Mesendoderm (in vitro differentiated cells): ENCODE data around the gene ZNF598.

ENCODE experiments used
- DNase-seq: peaks from one replicate; pipeline ENCODE4 v3.0.0; 2013
- H2AK5ac ChIP-seq: 2 replicates; pipeline ENCODE4 v1.6.1; 2013; ENCODE audit warnings: low read length, inconsistent platforms
- H2BK120ac ChIP-seq: 2 replicates; pipeline ENCODE4 v1.6.1; 2013; ENCODE audit warnings: low read depth, mild to moderate bottlenecking, low read length, moderate library complexity, mixed read lengths
- H2BK15ac ChIP-seq: replicated peaks from 2 replicates; pipeline ENCODE4 v1.6.1; 2013; ENCODE audit warnings: low read depth, mild to moderate bottlenecking, moderate library complexity
- H2BK5ac ChIP-seq: 2 replicates; pipeline ENCODE4 v1.6.1; 2013; ENCODE audit warnings: low read length, inconsistent platforms
- H3K18ac ChIP-seq: 2 replicates; pipeline ENCODE4 v1.6.1; 2013; ENCODE audit warnings: mild to moderate bottlenecking, low read length, mixed read lengths
- H3K23ac ChIP-seq: one replicate; pipeline ENCODE4 v1.6.1; 2013; ENCODE audit warnings: low read length
- H3K27ac ChIP-seq: 2 replicates; pipeline ENCODE4 v1.5.1; 2013; ENCODE audit warnings: low read depth, mild to moderate bottlenecking, inconsistent platforms, low read length, moderate library complexity
- H3K27me3 ChIP-seq: 2 replicates; pipeline ENCODE4 v1.6.1; 2013; ENCODE audit warnings: low read length, control low read depth, mild to moderate bottlenecking, inconsistent platforms; ENCODE audit not compliant: insufficient read depth, poor library complexity
- H3K36me3 ChIP-seq: 2 replicates; pipeline ENCODE4 v1.6.1; 2013; ENCODE audit warnings: low read length, inconsistent platforms; ENCODE audit not compliant: control insufficient read depth, insufficient read depth
- H3K4ac ChIP-seq: one replicate; pipeline ENCODE4 v1.6.1; 2013; ENCODE audit warnings: low read depth, mild to moderate bottlenecking, low read length, moderate library complexity
- H3K4me1 ChIP-seq: 2 replicates; pipeline ENCODE4 v1.6.1; 2013; ENCODE audit warnings: low read depth, low read length, inconsistent platforms; ENCODE audit not compliant: control insufficient read depth
- H3K4me2 ChIP-seq: 2 replicates; pipeline ENCODE4 v1.6.1; 2013; ENCODE audit warnings: low read length
- H3K4me3 ChIP-seq: 2 replicates; pipeline ENCODE4 v1.5.1; 2013; ENCODE audit warnings: mild to moderate bottlenecking, low read length
- H3K56ac ChIP-seq: one replicate; pipeline ENCODE4 v1.6.1; 2013; ENCODE audit warnings: low read length
- H3K79me1 ChIP-seq: 2 replicates; pipeline ENCODE4 v1.6.1; 2013; ENCODE audit warnings: low read length, inconsistent platforms
- H3K79me2 ChIP-seq: 2 replicates; pipeline ENCODE4 v1.6.1; 2013; ENCODE audit warnings: mild to moderate bottlenecking, low read length; ENCODE audit not compliant: control insufficient read depth, insufficient read depth
- H3K9ac ChIP-seq: 2 replicates; pipeline ENCODE4 v1.6.1; 2013; ENCODE audit warnings: low read length, inconsistent platforms
- H4K5ac ChIP-seq: one replicate; pipeline ENCODE4 v1.6.1; 2013; ENCODE audit warnings: low read length
- H4K8ac ChIP-seq: one replicate; pipeline ENCODE4 v1.6.1; 2013; ENCODE audit warnings: low read depth, mild to moderate bottlenecking, control low read depth, low read length, moderate library complexity
- WGBS: extraction: QIAGEN DNeasy Blood & Tissue Kit; methylation state at CpG from one replicate; pipeline ENCODE4 v1.1.7; 2013; ENCODE audit warnings: low lambda C conversion rate, missing lambda C conversion rate; ENCODE audit not compliant: insufficient coverage; ENCODE audit errors: extremely low coverage; 5-methylcytosine and 5-hydroxymethylcytosine counted together

Gene ZNF598

DNA sequence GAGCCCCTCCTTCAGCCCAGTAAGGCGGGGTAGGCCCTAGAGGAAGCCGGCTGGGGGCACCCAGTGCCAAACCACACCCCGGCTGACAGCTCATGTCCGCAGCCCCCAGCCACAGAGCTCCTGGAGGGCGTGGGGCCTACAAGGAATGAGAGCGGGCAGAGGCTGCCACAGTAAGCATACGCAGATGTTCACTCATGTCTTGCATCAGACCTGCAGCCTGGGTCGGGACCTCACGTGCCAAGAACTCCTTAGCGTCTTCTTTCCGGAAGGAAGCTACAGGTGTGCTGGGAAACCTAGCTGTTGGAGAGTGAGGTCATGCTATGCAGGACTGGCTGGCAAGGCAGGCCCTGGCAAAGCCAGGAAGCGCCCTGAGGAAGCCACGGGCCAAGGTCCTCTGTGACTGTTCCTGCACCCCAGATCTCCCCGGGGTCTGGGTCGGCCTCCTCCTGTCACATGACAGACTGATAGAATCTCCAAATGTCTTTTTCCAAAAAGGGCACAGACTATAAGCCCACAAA lies 1.6 kb downstream of the ZNF598 start:
- H3K79me2 ChIP-seq, result peaks cover 43% of the 10 kb centered on the region
- peaks cover 34% of the 10 kb centered on the region for H3K79me1 ChIP-seq
- H3K36me3 ChIP-seq, result no peaks in the 10 kb centered on the region
- no peak overlapping the region for H2BK15ac ChIP-seq
- no peak overlapping the region for H3K18ac ChIP-seq
- H2AK5ac ChIP-seq, result no peak overlapping the region
- WGBS, result no CpG with 5 or more reads among the region's 15 CpGs
- peak overlapping the region; percentile 83 for H3K9ac ChIP-seq
- peak overlapping the region; percentile 45 for H3K4me2 ChIP-seq
- no peak overlapping the region for H3K4ac ChIP-seq
- H3K4me3 ChIP-seq, result no peak overlapping the region
- H3K27me3 ChIP-seq, result no peaks in the 10 kb centered on the region
- H4K8ac ChIP-seq, result no peak overlapping the region
- no peak overlapping the region for H2BK120ac ChIP-seq
- H3K56ac ChIP-seq, result peak overlapping the region; percentile 96
- H2BK5ac ChIP-seq, result no peak overlapping the region
- H4K5ac ChIP-seq, result no peak overlapping the region
- H3K23ac ChIP-seq, result no peak overlapping the region
- H3K27ac ChIP-seq, result no peak overlapping the region
- peaks cover 12% of the 10 kb centered on the region for H3K4me1 ChIP-seq
- DNase-seq, result no peak

GRCh38 chr16:2007081-2007836 lies 2.4 kb downstream of the ZNF598 start:
- no peak overlapping the region for H3K4me3 ChIP-seq
- no peak overlapping the region for H3K23ac ChIP-seq
- no peak overlapping the region for H4K5ac ChIP-seq
- no peak overlapping the region for H2BK120ac ChIP-seq
- H3K56ac ChIP-seq, result no peak overlapping the region
- H3K9ac ChIP-seq, result peak overlapping the region; percentile 16
- H3K18ac ChIP-seq, result no peak overlapping the region
- no peak for DNase-seq
- H3K4ac ChIP-seq, result no peak overlapping the region
- peaks cover 43% of the 10 kb centered on the region for H3K79me2 ChIP-seq
- no CpG with 5 or more reads among the region's 16 CpGs for WGBS
- H2BK5ac ChIP-seq, result no peak overlapping the region
- no peak overlapping the region for H2BK15ac ChIP-seq
- peaks cover 4% of the 10 kb centered on the region for H3K36me3 ChIP-seq
- no peak overlapping the region for H3K4me2 ChIP-seq
- H2AK5ac ChIP-seq, result no peak overlapping the region
- H4K8ac ChIP-seq, result no peak overlapping the region
- peaks cover 12% of the 10 kb centered on the region for H3K4me1 ChIP-seq
- H3K27me3 ChIP-seq, result no peaks in the 10 kb centered on the region
- H3K27ac ChIP-seq, result no peak overlapping the region
- H3K79me1 ChIP-seq, result peaks cover 34% of the 10 kb centered on the region

GRCh38 chr16:2006317-2006716 lies 3.3 kb downstream of the ZNF598 start:
- H3K79me1 ChIP-seq, result peaks cover 34% of the 10 kb centered on the region
- H3K4me1 ChIP-seq, result peaks cover 12% of the 10 kb centered on the region
- H3K56ac ChIP-seq, result no peak overlapping the region
- H2BK15ac ChIP-seq, result no peak overlapping the region
- H4K8ac ChIP-seq, result no peak overlapping the region
- no peak overlapping the region for H4K5ac ChIP-seq
- no peak overlapping the region for H3K4me3 ChIP-seq
- peaks cover 13% of the 10 kb centered on the region for H3K36me3 ChIP-seq
- H3K79me2 ChIP-seq, result peaks cover 43% of the 10 kb centered on the region
- no peak overlapping the region for H3K18ac ChIP-seq
- DNase-seq, result no peak
- no peaks in the 10 kb centered on the region for H3K27me3 ChIP-seq
- H3K23ac ChIP-seq, result no peak overlapping the region
- H2BK5ac ChIP-seq, result no peak overlapping the region
- no peak overlapping the region for H2AK5ac ChIP-seq
- no peak overlapping the region for H2BK120ac ChIP-seq
- peak overlapping the region; percentile 12 for H3K9ac ChIP-seq
- no peak overlapping the region for H3K27ac ChIP-seq
- H3K4me2 ChIP-seq, result no peak overlapping the region
- no CpG with 5 or more reads among the region's 8 CpGs for WGBS
- H3K4ac ChIP-seq, result no peak overlapping the region

GRCh38 chr16:2005646-2006045 lies 4.0 kb downstream of the ZNF598 start:
- Histone ChIP-seq H3K36me3 (peaks cover 13% of the 10 kb centered on the region), H2BK5ac (no peak overlapping the region), H3K27me3 (no peaks in the 10 kb centered on the region), H3K4me1 (peaks cover 12% of the 10 kb centered on the region), H4K5ac (no peak overlapping the region), H2AK5ac (no peak overlapping the region), H3K4ac (no peak overlapping the region), H4K8ac (no peak overlapping the region), H3K79me2 (peaks cover 43% of the 10 kb centered on the region), H2BK120ac (no peak overlapping the region), H3K23ac (no peak overlapping the region), H2BK15ac (no peak overlapping the region), H3K79me1 (peaks cover 34% of the 10 kb centered on the region), H3K4me2 (no peak overlapping the region), H3K27ac (no peak overlapping the region), H3K56ac (no peak overlapping the region), H3K18ac (no peak overlapping the region), H3K9ac (no peak overlapping the region), H3K4me3 (no peak overlapping the region)
- WGBS, result no CpG with 5 or more reads among the region's 21 CpGs
- DNase-seq, result no peak

- H3K4ac ChIP-seq, result no peak overlapping the region
- no CpG with 5 or more reads among the region's 34 CpGs for whole genome bisulfite sequencing
- H3K23ac ChIP-seq, result no peak overlapping the region
- H2AK5ac ChIP-seq, result no peak overlapping the region
- peaks cover 15% of the 10 kb centered on the region for H3K36me3 ChIP-seq
- no peak overlapping the region for H3K18ac ChIP-seq
- no peak overlapping the region for H4K5ac ChIP-seq
- no peak for DNase-seq
- H3K4me3 ChIP-seq, result no peak overlapping the region
- H3K27ac ChIP-seq, result no peak overlapping the region
- H3K79me1 ChIP-seq, result peaks cover 31% of the 10 kb centered on the region
- peaks cover 9% of the 10 kb centered on the region for H3K4me1 ChIP-seq
- no peak overlapping the region for H2BK15ac ChIP-seq
- H3K27me3 ChIP-seq, result no peaks in the 10 kb centered on the region
- H3K79me2 ChIP-seq, result peaks cover 43% of the 10 kb centered on the region
- no peak overlapping the region for H4K8ac ChIP-seq
- no peak overlapping the region for H3K4me2 ChIP-seq
- H3K9ac ChIP-seq, result no peak overlapping the region
- no peak overlapping the region for H2BK120ac ChIP-seq
- peak overlapping the region; percentile 30 for H3K56ac ChIP-seq
- H2BK5ac ChIP-seq, result no peak overlapping the region
Observed at GRCh38 chr16:2004795-2005517, 4.7 kb downstream of the ZNF598 start.
